Stimulated activated CD4-positive, alpha-beta T cell treated with anti-CD3 and anti-CD28 coated beads, TNF-alpha, amount 100 ng/mL, for 48 hours (primary cell): ENCODE measurements around the gene UBL5.
A peak's percentile ranks its signal among the peaks of the same experiment; 100 is the strongest.
"Not testable (repeated sequence)": the region's sequence is repeated elsewhere in the genome, so short reads cannot be mapped to it uniquely, and the experiment has no call there.

Source experiments
- DNase-seq, 3 donors: peaks; one replicate each; pipeline ENCODE4 v3.0.0-alpha.2; 2020; ENCODE audit warnings: low read depth in 3 of 3

UBL5 gene

DNA sequence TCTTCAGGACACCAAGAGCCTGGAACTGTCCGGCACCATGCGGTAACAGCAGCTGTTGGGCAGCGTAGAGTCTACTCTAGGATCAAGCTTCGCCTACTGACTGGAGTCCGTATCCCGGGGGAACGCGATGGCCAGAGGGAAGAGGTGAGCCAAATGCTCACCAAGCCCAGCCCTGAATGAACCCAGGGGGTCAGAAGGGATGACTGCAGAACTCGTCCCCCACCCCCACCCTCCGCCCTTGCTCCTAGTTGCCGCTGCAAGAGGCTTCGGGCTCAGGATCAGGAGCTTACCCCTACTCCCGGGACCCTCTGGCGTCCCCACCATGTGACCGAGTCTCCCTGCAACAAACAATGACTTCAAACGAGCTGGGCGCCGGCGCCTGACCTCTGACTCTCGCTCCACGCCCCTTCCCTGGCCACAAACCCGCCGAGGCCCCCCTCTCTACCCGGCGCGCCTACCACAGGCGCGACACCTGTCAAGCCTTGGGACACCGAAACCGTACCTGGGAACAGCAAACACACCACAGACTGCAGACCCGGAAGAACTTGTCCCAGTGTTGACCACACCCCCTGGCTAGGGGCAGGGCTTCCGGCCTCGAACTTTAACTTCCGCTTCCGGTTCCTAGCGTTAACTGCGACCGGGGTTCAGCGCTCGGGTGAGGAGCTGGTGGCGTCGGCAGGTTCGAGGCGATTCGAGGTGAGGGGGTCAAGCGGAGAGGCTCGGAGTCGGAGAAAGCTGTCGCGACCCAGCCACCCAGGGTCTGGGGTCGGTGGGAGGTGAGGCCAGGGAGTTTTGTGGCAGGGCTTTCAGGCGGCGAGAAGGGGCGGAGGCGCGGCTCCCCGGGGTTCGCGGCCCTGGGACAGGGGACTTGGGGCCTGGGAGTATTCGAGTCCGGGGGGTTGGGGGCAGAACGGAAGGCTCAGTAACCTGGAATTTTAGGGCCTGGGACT lies at the start of gene UBL5:
Gene UBL5, plus strand, starts transcription at position 630 of the 950 bp plus-strand sequence. CDS start 420 bp downstream, outside the sequence.
- peak; percentile 72 to 83 (median 82) for DNase-seq

- DNase-seq, result no peak
These were observed 45.4 kb upstream of the UBL5 start for GRCh38 chr19:9782338-9782737.

GRCh38 chr19:9784163-9784496 lies 43.6 kb upstream of the UBL5 start:
- not testable (repeated sequence) for DNase-seq

DNA sequence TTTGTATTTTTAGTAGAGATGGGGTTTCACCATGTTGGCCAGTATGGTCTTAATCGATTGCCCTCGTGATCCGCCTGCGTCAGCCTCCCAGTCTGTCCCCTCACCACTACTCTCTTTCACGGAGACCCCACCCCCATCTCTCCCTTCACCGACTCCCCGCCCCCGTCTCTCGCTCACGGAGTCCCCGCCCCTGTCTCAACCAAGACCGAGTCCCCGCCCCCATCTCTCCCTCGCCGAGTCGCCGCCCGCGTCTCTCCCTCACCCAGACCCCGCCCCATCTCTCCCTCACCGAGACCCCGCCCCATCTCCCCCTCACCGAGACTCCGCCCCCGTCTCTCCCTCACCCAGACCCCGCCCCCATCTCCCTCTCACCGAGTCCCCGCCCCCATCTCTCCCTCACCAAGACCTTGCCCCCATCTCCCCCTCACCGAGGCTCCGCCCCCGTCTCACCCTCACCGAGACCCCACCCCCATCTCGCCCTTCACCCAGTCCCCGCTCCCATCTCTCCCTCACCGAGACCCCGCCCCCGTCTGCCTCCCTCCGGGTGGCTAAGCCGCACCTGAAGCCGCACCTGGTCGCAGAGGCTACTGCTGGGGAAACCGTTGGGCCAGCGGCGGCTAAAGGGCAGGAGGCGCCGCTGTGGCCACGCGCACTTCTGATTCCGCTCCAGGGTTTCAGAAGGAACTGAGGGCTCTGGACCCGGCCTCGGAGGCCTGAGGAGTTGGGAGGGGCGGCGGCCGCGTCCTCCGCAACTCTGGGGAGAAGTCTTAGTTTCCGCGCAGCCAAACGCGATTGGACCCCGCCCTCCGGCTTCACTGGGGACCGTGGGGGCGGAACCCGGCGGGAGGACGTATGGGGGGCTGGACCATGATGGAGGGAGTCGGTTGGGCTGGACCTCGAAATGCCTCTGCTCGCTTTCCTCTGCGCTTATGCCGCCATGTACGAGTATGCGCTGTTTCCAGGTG lies 42.1 kb upstream of the UBL5 start:
- DNase-seq, result peak; percentile 95 to 100 (median 97)

- no peak for DNase-seq
These were observed 41.4 kb upstream of the UBL5 start for GRCh38 chr19:9786342-9786741.

GRCh38 chr19:9786819-9787218 lies 40.9 kb upstream of the UBL5 start:
- no peak for DNase-seq

- DNase-seq, result not testable (repeated sequence)
These were observed 39.1 kb upstream of the UBL5 start for GRCh38 chr19:9788604-9789003.

DNA sequence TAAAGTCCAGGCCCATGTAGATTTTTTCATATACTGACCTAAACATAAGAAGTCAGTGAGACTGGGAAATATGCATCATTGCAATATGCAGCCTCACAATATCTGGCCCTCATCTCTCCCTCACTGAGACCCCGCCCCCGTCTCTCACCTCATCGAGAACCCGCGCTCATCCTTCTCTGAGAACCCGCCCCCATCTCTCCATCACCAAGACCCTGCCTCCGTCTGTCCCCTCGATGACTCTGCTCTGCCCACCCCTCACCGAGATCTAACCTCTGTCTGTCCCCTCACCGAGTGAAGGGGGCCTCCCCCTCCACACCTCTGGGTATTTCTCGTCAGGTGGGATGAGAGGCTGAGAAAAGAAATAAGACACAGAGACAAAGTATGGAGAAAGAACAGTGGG lies 38.7 kb upstream of the UBL5 start:
- no peak for DNase-seq

DNA sequence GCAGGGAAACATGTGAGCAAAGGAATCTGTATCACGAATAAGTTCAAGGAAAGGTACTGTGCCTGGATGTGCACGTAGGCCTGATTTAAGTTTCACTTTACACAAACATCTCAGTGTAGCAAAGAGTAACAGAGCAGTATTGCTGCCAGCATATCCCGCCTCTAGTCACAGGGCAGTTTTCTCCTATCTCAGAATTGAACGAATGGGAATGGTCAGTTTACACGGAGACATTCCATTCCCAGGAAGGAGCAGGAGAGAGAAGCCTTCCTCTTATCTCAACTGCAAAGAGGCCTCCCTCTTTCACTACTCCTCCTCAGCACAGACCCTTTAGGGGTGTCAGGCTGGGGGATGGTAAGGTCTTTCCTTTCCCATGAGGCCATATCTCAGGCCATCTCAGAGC lies 38.1 kb upstream of the UBL5 start:
- DNase-seq, result not testable (repeated sequence)

DNA sequence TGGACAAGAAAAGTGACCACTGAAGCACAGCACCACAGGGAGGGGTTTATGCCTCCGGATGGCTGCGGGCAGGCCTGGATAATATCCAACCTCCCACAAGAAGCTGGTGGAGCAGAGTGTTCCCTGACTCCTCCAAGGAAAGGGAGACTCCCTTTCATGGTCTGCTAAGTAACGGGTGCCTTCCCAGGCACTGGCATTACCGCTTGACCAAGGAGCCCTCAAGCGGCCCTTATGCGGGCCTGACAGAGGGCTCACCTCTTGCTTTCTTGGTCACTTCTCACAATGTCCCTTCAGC lies 36.7 kb upstream of the UBL5 start:
- DNase-seq, result not testable (repeated sequence)

DNA sequence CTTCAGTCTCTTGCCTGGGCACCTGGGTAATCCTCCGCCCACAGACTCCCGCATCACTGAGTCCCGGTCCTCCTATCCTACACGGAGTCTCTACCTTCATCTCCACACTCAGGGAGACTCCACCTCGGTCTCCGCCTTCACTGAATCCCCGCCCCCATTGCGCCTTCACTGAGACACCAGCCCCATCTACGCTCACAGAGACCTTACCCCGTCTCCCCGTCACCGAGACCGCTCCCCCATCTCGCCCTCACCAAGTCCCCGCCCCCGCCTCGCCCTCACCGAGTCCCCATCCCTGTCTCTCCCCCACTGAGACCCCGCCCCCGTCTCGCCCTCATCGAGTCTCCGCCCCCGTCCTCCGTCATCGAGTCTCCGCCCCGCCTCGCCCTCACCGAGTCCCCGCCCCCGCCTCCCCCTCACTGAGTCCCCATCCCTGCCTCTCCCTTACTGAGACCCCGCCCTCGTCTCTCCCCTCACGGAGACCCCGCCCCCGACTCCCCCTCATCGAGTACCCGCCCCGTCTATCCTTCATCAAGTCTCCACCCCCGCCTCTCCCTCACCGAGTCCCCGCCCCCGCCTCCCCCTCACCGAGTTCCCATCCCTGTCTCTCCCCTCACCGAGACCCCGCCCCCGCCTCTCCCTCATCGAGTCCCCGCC lies 36.0 kb upstream of the UBL5 start:
- peak; percentile 84 to 94 (median 89) for DNase-seq

DNA sequence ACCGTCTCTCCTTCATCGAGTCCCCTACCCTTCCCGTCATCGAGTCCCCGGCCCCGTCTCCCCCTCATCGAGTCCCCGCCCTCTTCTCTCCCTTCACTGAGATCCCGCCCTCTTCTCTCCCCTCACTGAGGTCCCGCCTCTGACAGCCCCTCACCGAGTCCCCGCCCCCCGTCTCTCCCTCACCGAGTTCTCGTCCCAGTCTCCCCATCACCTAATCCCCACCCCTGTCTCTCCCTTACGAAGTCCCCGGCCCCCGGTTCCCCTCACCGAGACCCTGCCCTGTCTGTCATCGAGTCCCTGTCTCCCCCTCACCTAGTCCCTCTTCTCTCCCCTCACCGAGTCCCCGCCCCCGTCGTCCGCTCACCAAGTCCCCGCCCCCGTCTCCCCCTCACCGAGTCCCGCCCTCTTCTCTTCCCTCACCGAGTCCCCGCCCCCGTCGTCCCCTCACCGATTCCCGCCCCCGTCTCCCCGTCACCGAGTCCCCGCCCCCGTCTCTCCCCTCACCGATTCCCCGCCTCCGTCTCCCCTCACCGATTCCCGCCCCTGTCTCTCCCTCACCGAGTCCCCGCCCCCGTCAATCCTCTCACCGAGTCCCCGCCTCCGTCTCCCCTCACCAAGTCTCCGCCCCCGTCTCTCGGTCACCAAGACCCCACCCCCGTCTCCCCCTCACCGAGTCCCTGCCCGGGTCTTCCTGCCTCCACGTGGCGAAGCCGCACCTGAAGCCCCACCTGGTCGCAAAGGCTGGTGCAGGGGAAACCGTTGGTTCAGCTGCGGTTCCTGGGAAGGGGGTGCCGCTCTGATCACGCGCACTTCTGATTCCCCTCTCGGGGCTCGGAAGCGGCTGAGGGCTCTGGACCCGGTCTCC lies 35.3 kb upstream of the UBL5 start:
- peak; percentile 73 to 94 (median 82) for DNase-seq

DNA sequence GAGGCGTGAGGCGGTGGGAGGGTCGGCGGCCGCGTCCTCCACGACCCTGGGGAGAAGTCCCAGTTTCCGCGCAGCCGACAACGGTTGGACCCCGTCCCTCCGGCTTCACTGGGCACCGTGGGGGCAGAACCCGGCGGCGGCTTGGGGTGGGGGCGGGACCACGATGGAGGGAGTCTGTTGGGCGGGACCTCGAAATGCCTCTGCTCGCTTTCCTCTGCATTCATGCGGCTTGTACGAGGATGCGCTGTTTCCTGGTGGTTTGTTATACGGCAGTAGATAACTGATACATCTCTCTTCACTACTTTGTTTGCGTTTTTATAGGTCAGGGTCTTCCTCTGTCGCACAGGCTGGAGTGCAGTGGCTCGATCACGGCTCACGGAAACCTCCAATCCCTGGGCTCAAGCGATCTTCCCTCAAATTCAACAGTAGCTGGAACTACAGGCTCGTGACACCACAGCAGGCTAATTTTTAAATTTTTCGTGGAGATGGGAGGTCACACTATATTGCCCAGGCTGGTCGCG lies 34.6 kb upstream of the UBL5 start:
- peak; percentile 21 to 57 (median 38) for DNase-seq

- peak; percentile 53 to 79 (median 56) for DNase-seq
These were observed 31.5 kb upstream of the UBL5 start for GRCh38 chr19:9796113-9796773.

DNA sequence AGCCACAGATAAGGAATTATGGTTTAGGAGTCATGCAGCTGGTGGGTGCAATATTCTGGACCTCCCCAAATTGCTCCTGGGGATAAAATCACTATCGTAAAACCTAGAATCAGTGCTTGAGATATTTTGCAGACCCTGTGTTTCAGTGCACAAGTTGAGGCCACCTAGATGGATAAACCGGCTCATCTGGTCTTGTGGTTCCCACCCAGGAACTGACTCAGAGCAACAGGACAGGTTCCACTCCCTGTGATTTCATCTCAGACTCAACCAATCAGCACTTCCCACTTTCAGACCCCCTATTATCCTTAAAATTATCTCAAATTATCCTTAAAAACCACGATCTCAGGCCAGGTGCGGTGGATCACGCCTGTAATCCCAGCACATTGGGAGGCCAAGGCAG lies 29.8 kb upstream of the UBL5 start:
- no peak for DNase-seq

- DNase-seq, result no peak
These were observed 28.6 kb upstream of the UBL5 start for GRCh38 chr19:9799162-9799561.

GRCh38 chr19:9801976-9802375 lies 25.7 kb upstream of the UBL5 start:
- no peak for DNase-seq

GRCh38 chr19:9806803-9807202 lies 20.9 kb upstream of the UBL5 start:
- DNase-seq, result no peak

DNA sequence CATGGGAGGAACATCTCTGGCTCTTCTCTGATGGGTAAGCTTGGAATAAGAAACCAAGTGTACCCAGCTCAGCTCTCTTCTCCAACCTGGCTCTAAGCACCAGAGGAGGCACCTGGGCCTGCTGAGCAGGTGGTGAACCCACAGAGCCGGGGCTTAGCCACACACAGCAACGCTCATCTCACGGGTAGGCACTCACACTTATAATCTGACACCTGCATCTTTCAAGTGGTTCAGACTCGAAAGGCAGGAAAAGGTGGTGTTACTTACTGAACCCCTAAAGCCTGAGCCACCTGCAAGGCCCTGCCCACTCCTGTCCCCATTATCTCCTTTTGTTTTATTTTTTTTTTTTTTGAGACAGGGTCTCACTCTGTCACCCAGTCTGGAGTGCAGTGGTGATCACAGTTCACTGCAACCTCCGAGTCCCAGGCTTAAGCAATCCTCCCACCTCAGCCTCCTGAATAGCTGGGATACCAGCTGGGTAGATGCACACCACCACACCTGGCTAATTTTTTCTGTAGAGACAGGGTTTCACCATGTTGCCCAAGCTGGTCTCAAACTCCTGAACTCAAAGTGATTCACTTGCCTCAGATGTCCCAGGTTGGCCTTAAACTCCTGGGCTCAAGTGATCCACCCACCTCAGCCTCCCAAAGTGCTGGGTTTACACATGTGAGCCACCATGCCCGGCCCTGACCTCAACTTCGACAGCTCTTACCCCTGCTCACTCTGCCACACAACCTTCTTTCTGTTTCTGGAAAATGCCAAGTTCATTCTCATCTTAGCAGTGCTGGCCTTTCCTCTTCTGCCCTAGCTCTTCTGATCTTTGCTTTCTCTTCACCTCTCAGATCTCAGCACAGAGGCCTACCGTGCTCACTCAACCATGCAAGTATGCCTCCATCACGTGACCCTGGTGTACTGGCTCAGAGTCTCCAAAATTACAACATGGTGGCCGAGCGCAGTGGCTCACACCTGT lies 18.6 kb upstream of the UBL5 start:
- no peak for DNase-seq
